Measurements from ENCODE around the gene RAB11FIP4. TPM values are rescaled to one million over a fixed set of nuclear protein-coding genes. Genes with fewer than 3 reads are reported as not detected.

RAB11FIP4 gene
- total RNA-seq, 1 donor from 2014 or later = 0.99 TPM

- DNase-seq (ENCODE audit: extremely low spot score, unreplicated experiment) = no peak
- Mint-ChIP-seq H3K27ac (ENCODE audit: unreplicated experiment) (no peak overlapping the region), H3K36me3 (ENCODE audit: unreplicated experiment) (no peaks in the 10 kb centered on the region), H3K4me3 (ENCODE audit: unreplicated experiment) (no peak overlapping the region), H3K4me1 (ENCODE audit: unreplicated experiment) (no peaks in the 10 kb centered on the region), H3K27me3 (ENCODE audit: unreplicated experiment) (no peaks in the 10 kb centered on the region), H3K9me3 (ENCODE audit: unreplicated experiment) (no peaks in the 10 kb centered on the region)
- TF ChIP-seq, protein P1, sequence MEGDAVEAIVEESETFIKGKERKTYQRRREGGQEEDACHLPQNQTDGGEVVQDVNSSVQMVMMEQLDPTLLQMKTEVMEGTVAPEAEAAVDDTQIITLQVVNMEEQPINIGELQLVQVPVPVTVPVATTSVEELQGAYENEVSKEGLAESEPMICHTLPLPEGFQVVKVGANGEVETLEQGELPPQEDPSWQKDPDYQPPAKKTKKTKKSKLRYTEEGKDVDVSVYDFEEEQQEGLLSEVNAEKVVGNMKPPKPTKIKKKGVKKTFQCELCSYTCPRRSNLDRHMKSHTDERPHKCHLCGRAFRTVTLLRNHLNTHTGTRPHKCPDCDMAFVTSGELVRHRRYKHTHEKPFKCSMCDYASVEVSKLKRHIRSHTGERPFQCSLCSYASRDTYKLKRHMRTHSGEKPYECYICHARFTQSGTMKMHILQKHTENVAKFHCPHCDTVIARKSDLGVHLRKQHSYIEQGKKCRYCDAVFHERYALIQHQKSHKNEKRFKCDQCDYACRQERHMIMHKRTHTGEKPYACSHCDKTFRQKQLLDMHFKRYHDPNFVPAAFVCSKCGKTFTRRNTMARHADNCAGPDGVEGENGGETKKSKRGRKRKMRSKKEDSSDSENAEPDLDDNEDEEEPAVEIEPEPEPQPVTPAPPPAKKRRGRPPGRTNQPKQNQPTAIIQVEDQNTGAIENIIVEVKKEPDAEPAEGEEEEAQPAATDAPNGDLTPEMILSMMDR (IDR thresholded peaks at IDR 0.05) = peak; percentile 24
Measured at GRCh38 chr17:31525801-31526549, 134.5 kb downstream of the RAB11FIP4 start.

GRCh38 chr17:31527606-31528005 lies 136.1 kb downstream of the RAB11FIP4 start:
- H3K4me3 Mint-ChIP-seq (ENCODE audit: unreplicated experiment) = no peak overlapping the region

GRCh38 chr17:31528291-31528874 lies 136.9 kb downstream of the RAB11FIP4 start:
- no peak overlapping the region for H3K4me3 Mint-ChIP-seq (ENCODE audit: unreplicated experiment)
- no peaks in the 10 kb centered on the region for H3K27me3 Mint-ChIP-seq (ENCODE audit: unreplicated experiment)
- no peak for DNase-seq (ENCODE audit: extremely low spot score, unreplicated experiment)
- no peak overlapping the region for H3K27ac Mint-ChIP-seq (ENCODE audit: unreplicated experiment)
- H3K4me1 Mint-ChIP-seq (ENCODE audit: unreplicated experiment) = peaks cover 5% of the 10 kb centered on the region
- H3K36me3 Mint-ChIP-seq (ENCODE audit: unreplicated experiment) = no peaks in the 10 kb centered on the region
- no peaks in the 10 kb centered on the region for H3K9me3 Mint-ChIP-seq (ENCODE audit: unreplicated experiment)
- TF ChIP-seq, protein P1 (IDR thresholded peaks at IDR 0.05) = no peak

More at GRCh38 chr17:31527606-31528005, 136.1 kb downstream of the RAB11FIP4 start:
- no peak for DNase-seq (ENCODE audit: extremely low spot score, unreplicated experiment)
- Mint-ChIP-seq H3K27me3 (ENCODE audit: unreplicated experiment) (no peaks in the 10 kb centered on the region), H3K4me1 (ENCODE audit: unreplicated experiment) (no peaks in the 10 kb centered on the region), H3K27ac (ENCODE audit: unreplicated experiment) (no peak overlapping the region), H3K36me3 (ENCODE audit: unreplicated experiment) (no peaks in the 10 kb centered on the region), H3K9me3 (ENCODE audit: unreplicated experiment) (no peaks in the 10 kb centered on the region)
- TF ChIP-seq, protein P1 (IDR thresholded peaks at IDR 0.05) = peak; percentile 18

DNA sequence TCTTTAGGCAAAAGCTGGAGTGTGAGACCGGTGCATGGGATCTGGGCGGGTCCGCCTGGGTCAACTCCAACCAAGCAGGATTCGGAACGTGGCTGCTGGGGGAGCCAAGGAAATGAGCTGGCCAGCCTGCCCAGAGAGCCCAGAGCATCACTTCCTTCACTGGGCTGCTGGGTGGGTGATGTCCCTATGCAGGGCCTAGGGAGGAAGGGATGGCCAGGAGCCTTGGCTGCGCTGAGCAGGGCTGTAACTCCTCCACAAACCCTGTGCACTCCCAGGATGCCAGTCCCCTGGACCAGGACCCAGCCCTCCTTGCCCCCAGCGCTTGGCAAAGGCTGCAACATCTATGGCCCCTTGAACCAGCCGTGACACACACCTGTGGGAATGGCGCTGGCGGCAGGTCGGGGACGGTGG lies 138.4 kb downstream of the RAB11FIP4 start:
- Mint-ChIP-seq H3K36me3 (ENCODE audit: unreplicated experiment) (no peaks in the 10 kb centered on the region), H3K27me3 (ENCODE audit: unreplicated experiment) (no peaks in the 10 kb centered on the region), H3K4me3 (ENCODE audit: unreplicated experiment) (no peak overlapping the region), H3K4me1 (ENCODE audit: unreplicated experiment) (peaks cover 9% of the 10 kb centered on the region), H3K9me3 (ENCODE audit: unreplicated experiment) (no peaks in the 10 kb centered on the region), H3K27ac (ENCODE audit: unreplicated experiment) (no peak overlapping the region)
- DNase-seq (ENCODE audit: extremely low spot score, unreplicated experiment) = no peak
- TF ChIP-seq, protein P1 (IDR thresholded peaks at IDR 0.05) = no peak

DNA sequence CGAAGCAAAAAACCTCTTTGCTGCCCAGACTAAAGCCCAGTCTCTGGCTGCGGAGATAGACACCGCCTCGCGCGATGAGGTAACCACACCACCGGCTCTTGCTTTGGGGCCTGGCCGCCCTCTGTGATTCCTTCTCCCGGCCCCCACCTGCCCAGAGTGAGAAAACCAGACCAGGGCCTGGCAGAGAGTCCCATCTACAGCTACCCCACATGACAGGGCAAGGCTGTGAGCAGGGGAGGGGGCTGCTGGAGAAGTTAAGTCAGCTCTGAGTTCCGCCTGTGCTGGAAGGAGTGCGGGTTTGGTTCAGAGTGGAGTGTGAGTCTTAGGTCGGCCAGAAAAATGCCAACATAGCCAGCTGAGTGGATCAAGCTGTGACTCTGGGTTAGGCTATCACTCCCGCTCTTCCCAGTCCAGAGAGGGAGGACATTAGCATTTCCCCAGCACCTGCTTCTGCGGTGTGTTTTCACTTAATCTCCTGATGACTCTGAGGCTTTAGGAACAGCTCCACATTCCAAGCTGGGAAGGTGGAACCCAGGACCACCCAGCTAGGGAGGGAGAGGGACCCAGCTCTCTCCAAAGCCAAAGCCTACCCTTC lies 139.0 kb downstream of the RAB11FIP4 start:
- DNase-seq (ENCODE audit: extremely low spot score, unreplicated experiment) = no peak
- no peak overlapping the region for H3K27ac Mint-ChIP-seq (ENCODE audit: unreplicated experiment)
- H3K4me1 Mint-ChIP-seq (ENCODE audit: unreplicated experiment) = peaks cover 9% of the 10 kb centered on the region

More for the DNA sequence above, 139.0 kb downstream of the RAB11FIP4 start:
- no peaks in the 10 kb centered on the region for H3K9me3 Mint-ChIP-seq (ENCODE audit: unreplicated experiment)
- H3K4me3 Mint-ChIP-seq (ENCODE audit: unreplicated experiment) = no peak overlapping the region
- H3K27me3 Mint-ChIP-seq (ENCODE audit: unreplicated experiment) = no peaks in the 10 kb centered on the region
- H3K36me3 Mint-ChIP-seq (ENCODE audit: unreplicated experiment) = no peaks in the 10 kb centered on the region
- TF ChIP-seq, protein P1 (IDR thresholded peaks at IDR 0.05) = no peak

All from osteocyte (in vitro differentiated cells).